Liver (tissue), 9 donors: Measurements from ENCODE around the gene NUDT16L1. TPM values are rescaled to one million over a fixed set of nuclear protein-coding genes. Genes with fewer than 3 reads are reported as not detected.

ENCODE experiments used
- DNase-seq: peaks from one replicate; pipeline ENCODE4 v3.0.0-alpha.2; 2017; ENCODE audit warnings: low spot score
- H3K27ac ChIP-seq, 2 donors: one replicate each; pipeline ENCODE4 v1.7.0; 2013; ENCODE audit warnings: inconsistent platforms in 2 of 2, low read length in 2 of 2, control low read depth in 1 of 2, low read depth in 1 of 2, mild to moderate bottlenecking in 1 of 2
- H3K27me3 ChIP-seq, 4 donors: one replicate each; pipeline versions ENCODE4 v1.6.1 to v1.7.0; 2013; ENCODE audit warnings: low read length in 3 of 4, inconsistent platforms in 1 of 4, mild to moderate bottlenecking in 1 of 4, moderate library complexity in 1 of 4; ENCODE audit not compliant: control insufficient read depth in 4 of 4, insufficient read depth in 4 of 4
- H3K36me3 ChIP-seq, 4 donors: one replicate each; pipeline versions ENCODE4 v1.6.1 to v1.7.0; 2013; ENCODE audit warnings: low read length in 3 of 4, mild to moderate bottlenecking in 3 of 4, low read depth in 1 of 4, moderate library complexity in 1 of 4; ENCODE audit not compliant: control insufficient read depth in 4 of 4, insufficient read depth in 3 of 4
- H3K4me1 ChIP-seq, 4 donors: one replicate each; pipeline versions ENCODE4 v1.6.1 to v1.7.0; 2013; ENCODE audit warnings: low read length in 3 of 4, mild to moderate bottlenecking in 3 of 4, moderate library complexity in 1 of 4; ENCODE audit not compliant: control insufficient read depth in 4 of 4, insufficient read depth in 4 of 4
- H3K4me3 ChIP-seq, 3 donors: one replicate each; pipeline versions ENCODE4 v1.6.1 to v1.7.0; 2013; ENCODE audit warnings: low read length in 3 of 3, control low read depth in 1 of 3, low read depth in 1 of 3, mild to moderate bottlenecking in 1 of 3
- H3K9ac ChIP-seq, 2 donors: one replicate each; pipeline ENCODE4 v1.7.0; 2013; ENCODE audit warnings: low read length in 2 of 2, mild to moderate bottlenecking in 2 of 2, moderate library complexity in 2 of 2, control low read depth in 1 of 2, low read depth in 1 of 2
- H3K9me3 ChIP-seq, 4 donors: one replicate each; pipeline versions ENCODE4 v1.6.1 to v1.7.0; 2013; ENCODE audit warnings: low read length in 3 of 4; ENCODE audit not compliant: control insufficient read depth in 4 of 4
- EGR1 ChIP-seq, 2 donors: IDR thresholded peaks; 2 replicates each; pipeline ENCODE4 v1.6.1; 2016 to 2018; ENCODE audit warnings: antibody characterized with exemption in 2 of 2, low read depth in 2 of 2
- FOXA1 ChIP-seq: IDR thresholded peaks from 2 replicates; pipeline ENCODE4 v1.6.1; 2016; ENCODE audit warnings: antibody characterized with exemption
- FOXA2 ChIP-seq: IDR thresholded peaks from 2 replicates; pipeline ENCODE4 v1.6.1; 2016; ENCODE audit warnings: antibody characterized with exemption
- GABPA ChIP-seq, 2 donors: IDR thresholded peaks in 1 of 2; conservative IDR thresholded peaks in 1 of 2; 2 replicates each; pipeline ENCODE4 v1.6.1; 2016; ENCODE audit warnings: antibody characterized with exemption in 2 of 2, mild to moderate bottlenecking in 1 of 2, moderate library complexity in 1 of 2
- HNF4G ChIP-seq: IDR thresholded peaks from 2 replicates; pipeline ENCODE4 v1.6.1; 2016; ENCODE audit warnings: antibody characterized with exemption
- JUND ChIP-seq, 2 donors: IDR thresholded peaks; 2 replicates each; pipeline ENCODE4 v1.6.1; 2016; ENCODE audit warnings: antibody characterized with exemption in 2 of 2
- NR2F2 ChIP-seq: IDR thresholded peaks from 2 replicates; pipeline ENCODE4 v1.6.1; 2016; ENCODE audit warnings: antibody characterized with exemption
- RAD21 ChIP-seq, 2 donors: IDR thresholded peaks; 2 replicates each; pipeline ENCODE4 v1.6.1; 2016; ENCODE audit warnings: antibody characterized with exemption in 2 of 2, mild to moderate bottlenecking in 2 of 2
- RXRA ChIP-seq, 2 donors: IDR thresholded peaks; 2 replicates each; pipeline ENCODE4 v1.6.1; 2017 to 2018; ENCODE audit warnings: antibody characterized with exemption in 2 of 2, mild to moderate bottlenecking in 1 of 2
- SP1 ChIP-seq: IDR thresholded peaks from 2 replicates; pipeline ENCODE4 v1.6.1; 2018; ENCODE audit warnings: antibody characterized with exemption, mild to moderate bottlenecking
- YY1 ChIP-seq: IDR thresholded peaks from 2 replicates; pipeline ENCODE4 v1.6.1; 2016; ENCODE audit warnings: antibody characterized with exemption, mild to moderate bottlenecking
- WGBS: extraction: QIAGEN DNeasy Blood & Tissue Kit; methylation state at CpG from one replicate; pipeline ENCODE4 v1.1.7; 2013; 5-methylcytosine and 5-hydroxymethylcytosine counted together
- polyA plus RNA-seq, 2 donors: library from polyadenylated mRNA; stranded (reverse) in 1 of 2; unstranded in 1 of 2; fragments of 200-250 nt in 1 of 2; fragments of >200 nt in 1 of 2; fragmentation: Nextera tagmentation in 1 of 2; extraction: Ambion mirVana in 1 of 2; gene quantifications; one replicate each; pipeline versions ENCODE4 v1.2.1 to v1.2.3, GENCODE V29; 2013 to 2015
- total RNA-seq, 2 donors: library from RNA; depleted of rRNA; stranded (reverse); fragments of >200 nt; gene quantifications; one replicate each; pipeline ENCODE4 v1.2.3, GENCODE V29; 2014
- TF ChIP-seq, protein P1 (sequence below): IDR thresholded peaks from 2 replicates; pipeline ENCODE4 v1.6.1; 2016; ENCODE audit warnings: antibody characterized with exemption
- TF ChIP-seq, protein P2 (sequence below): IDR thresholded peaks from 2 replicates; pipeline ENCODE4 v1.6.1; 2016; ENCODE audit warnings: antibody characterized with exemption
- TF ChIP-seq, protein P3 (sequence below): IDR thresholded peaks from 2 replicates; pipeline ENCODE4 v1.6.1; 2016; ENCODE audit warnings: antibody characterized with exemption
- TF ChIP-seq, protein P4 (sequence below): IDR thresholded peaks from 2 replicates; pipeline ENCODE4 v1.6.1; 2016; ENCODE audit warnings: antibody characterized with exemption, mild to moderate bottlenecking
- donor health status: healthy.
- donor health status: healthy.
- donor health status: healthy.
- donor health status: healthy.
- donor health status: healthy.

Gene NUDT16L1
- total RNA-seq (10 to 100 TPM; 22.4 to 40.3 TPM), polyA plus RNA-seq (10 to 100 TPM; 32.3 to 43.4 TPM)

DNA sequence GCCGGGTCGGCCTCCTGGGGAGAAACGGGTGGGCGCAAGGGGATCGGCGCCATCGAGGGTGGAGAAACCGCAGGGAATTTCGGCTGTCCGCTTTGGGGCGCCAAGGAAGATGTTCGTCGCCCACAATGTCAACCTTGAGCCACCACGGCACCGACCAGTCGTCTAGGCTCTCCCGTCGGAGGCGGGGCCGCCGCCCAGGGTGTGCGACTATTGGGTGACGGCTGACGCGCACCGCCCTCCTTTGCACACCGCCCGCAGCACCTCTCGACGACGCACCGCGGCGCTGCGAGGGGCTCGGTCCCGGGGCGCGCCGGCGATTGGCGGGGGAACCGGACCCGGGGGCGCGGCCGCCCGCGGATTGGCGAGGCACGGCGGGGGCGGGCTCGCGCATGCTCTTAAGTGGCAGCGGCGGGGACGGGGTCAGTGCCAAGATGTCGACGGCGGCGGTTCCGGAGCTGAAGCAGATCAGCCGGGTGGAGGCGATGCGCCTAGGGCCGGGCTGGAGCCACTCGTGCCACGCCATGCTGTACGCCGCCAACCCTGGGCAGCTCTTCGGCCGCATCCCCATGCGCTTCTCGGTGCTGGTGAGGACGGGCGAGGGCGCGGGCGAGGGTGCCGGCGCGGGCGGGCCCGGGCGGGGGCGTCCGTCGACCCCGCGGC, at the start of gene NUDT16L1:
TSS of gene NUDT16L1 (plus strand) at position 267 of the 660 bp plus-strand sequence. CDS start at position 432, 165 bp downstream.
- no peaks in the 10 kb centered on the region for H3K27me3 ChIP-seq
- TF ChIP-seq SP1, result peak; percentile 49
- no peak for TF ChIP-seq NR2F2
- no peak for TF ChIP-seq JUND (IDR thresholded peaks at IDR 0.05)
- peak; percentile 74 for TF ChIP-seq YY1
- TF ChIP-seq EGR1 (IDR thresholded peaks at IDR 0.05; ENCODE audit: low read depth in 2 of 2), result peak in 1 of 2 donors; percentile 59
- TF ChIP-seq RAD21 (IDR thresholded peaks at IDR 0.05), result peak in 1 of 2 donors; percentile 42
- no peak for TF ChIP-seq HNF4G
- H3K4me3 ChIP-seq, result peak within 1 kb of the TSS; percentile 80 to 94 (median 94)
- peaks cover 4 to 28% (median 7%) of the 10 kb centered on the region in 4 donors for H3K36me3 ChIP-seq
- peak within 1 kb of the TSS; percentile 80 to 85 for H3K27ac ChIP-seq
- no peaks in the 10 kb centered on the region for H3K9me3 ChIP-seq
- peak within 1 kb of the TSS in 1 of 2 donors; percentile 32 for H3K9ac ChIP-seq
- peaks cover 10 to 58% (median 41%) of the 10 kb centered on the region in 4 donors for H3K4me1 ChIP-seq
- WGBS, result under 1% methylated on average over 91 of the region's 91 CpGs
- peak; percentile 96 for DNase-seq

DNA sequence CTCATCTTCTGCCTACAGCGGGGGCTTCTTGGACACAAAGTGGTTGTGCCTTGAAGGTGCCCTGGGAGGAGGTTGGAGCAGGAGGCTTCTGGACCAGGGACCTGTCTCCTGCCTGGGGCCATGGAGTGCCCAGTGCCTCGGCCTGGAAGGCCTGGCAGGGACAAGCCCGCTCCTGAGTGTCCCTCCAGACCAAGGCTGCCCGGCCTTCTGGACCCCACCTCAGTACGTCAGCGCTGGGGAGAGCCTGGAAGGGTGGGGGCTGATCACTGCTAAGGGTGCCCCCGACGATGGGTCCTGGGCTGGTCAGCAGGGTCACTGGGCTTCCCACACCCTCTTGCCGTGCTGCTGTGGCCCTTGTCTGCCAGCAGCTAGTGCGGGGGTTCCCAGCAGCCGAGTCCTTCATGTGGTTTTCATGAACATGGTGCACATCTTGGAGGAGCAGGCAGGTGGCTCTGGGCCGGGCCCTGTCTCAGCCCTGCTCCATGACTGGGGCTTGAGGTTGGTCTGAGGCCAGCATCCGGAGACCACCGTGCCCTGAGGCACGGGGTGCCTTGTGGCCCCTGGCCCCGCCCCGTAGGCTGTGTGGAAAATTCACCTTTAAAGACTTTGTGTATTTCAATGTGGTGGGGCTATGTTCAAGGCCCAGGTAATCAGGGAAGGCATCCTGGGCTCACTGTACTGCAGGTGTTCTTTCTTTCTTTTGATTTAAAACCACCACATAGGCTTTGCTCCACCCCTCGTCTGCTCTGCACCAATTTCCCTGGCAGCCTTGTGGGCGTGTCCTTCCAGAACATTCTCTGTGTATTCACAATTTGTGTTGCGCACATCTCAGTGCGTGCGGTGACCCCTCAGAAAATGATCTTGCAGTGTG, 46.4 kb upstream of the NUDT16L1 start:
- no peaks in the 10 kb centered on the region for H3K27me3 ChIP-seq
- TF ChIP-seq FOXA1 (no peak), RXRA (IDR thresholded peaks at IDR 0.05) (no peak), GABPA (IDR thresholded peaks at IDR 0.05 in 1 of 2, conservative IDR thresholded peaks at IDR 0.05 in 1 of 2) (no peak), NR2F2 (no peak), SP1 (no peak), HNF4G (no peak), FOXA2 (no peak)
- TF ChIP-seq, protein P1, sequence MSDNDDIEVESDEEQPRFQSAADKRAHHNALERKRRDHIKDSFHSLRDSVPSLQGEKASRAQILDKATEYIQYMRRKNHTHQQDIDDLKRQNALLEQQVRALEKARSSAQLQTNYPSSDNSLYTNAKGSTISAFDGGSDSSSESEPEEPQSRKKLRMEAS, result no peak
- TF ChIP-seq, protein P2, sequence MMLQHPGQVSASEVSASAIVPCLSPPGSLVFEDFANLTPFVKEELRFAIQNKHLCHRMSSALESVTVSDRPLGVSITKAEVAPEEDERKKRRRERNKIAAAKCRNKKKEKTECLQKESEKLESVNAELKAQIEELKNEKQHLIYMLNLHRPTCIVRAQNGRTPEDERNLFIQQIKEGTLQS, result no peak
- TF ChIP-seq, protein P3, sequence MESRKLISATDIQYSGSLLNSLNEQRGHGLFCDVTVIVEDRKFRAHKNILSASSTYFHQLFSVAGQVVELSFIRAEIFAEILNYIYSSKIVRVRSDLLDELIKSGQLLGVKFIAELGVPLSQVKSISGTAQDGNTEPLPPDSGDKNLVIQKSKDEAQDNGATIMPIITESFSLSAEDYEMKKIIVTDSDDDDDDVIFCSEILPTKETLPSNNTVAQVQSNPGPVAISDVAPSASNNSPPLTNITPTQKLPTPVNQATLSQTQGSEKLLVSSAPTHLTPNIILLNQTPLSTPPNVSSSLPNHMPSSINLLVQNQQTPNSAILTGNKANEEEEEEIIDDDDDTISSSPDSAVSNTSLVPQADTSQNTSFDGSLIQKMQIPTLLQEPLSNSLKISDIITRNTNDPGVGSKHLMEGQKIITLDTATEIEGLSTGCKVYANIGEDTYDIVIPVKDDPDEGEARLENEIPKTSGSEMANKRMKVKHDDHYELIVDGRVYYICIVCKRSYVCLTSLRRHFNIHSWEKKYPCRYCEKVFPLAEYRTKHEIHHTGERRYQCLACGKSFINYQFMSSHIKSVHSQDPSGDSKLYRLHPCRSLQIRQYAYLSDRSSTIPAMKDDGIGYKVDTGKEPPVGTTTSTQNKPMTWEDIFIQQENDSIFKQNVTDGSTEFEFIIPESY, result no peak
- TF ChIP-seq, protein P4, sequence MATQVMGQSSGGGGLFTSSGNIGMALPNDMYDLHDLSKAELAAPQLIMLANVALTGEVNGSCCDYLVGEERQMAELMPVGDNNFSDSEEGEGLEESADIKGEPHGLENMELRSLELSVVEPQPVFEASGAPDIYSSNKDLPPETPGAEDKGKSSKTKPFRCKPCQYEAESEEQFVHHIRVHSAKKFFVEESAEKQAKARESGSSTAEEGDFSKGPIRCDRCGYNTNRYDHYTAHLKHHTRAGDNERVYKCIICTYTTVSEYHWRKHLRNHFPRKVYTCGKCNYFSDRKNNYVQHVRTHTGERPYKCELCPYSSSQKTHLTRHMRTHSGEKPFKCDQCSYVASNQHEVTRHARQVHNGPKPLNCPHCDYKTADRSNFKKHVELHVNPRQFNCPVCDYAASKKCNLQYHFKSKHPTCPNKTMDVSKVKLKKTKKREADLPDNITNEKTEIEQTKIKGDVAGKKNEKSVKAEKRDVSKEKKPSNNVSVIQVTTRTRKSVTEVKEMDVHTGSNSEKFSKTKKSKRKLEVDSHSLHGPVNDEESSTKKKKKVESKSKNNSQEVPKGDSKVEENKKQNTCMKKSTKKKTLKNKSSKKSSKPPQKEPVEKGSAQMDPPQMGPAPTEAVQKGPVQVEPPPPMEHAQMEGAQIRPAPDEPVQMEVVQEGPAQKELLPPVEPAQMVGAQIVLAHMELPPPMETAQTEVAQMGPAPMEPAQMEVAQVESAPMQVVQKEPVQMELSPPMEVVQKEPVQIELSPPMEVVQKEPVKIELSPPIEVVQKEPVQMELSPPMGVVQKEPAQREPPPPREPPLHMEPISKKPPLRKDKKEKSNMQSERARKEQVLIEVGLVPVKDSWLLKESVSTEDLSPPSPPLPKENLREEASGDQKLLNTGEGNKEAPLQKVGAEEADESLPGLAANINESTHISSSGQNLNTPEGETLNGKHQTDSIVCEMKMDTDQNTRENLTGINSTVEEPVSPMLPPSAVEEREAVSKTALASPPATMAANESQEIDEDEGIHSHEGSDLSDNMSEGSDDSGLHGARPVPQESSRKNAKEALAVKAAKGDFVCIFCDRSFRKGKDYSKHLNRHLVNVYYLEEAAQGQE, result no peak
- no peak overlapping the region for H3K27ac ChIP-seq
- no peak overlapping the region for H3K4me3 ChIP-seq
- WGBS, result 96% methylated on average over 22 of the region's 22 CpGs
- no peak for DNase-seq
- peaks cover 0 to 5% (median 2%) of the 10 kb centered on the region in 4 donors for H3K36me3 ChIP-seq
- peaks cover 1 to 5% (median 2%) of the 10 kb centered on the region in 4 donors for H3K4me1 ChIP-seq
- no peak overlapping the region for H3K9ac ChIP-seq
- no peaks in the 10 kb centered on the region for H3K9me3 ChIP-seq
